ENCODE measurements around the gene WDR73.
"Not testable (repeated sequence)": the region's sequence is repeated elsewhere in the genome, so short reads cannot be mapped to it uniquely, and the experiment has no call there.

The WDR73 gene

GRCh38 chr15:84658080-84658787 lies 4.2 kb upstream of the WDR73 start, which contains the start of gene NMB:
Gene NMB (minus strand): TSS chr15:84658199. CDS start chr15:84658152, 47 bp downstream.
- DNase-seq (ENCODE audit: low read depth in 2 of 2, low spot score in 1 of 2): peak; percentile 43 to 73

DNA sequence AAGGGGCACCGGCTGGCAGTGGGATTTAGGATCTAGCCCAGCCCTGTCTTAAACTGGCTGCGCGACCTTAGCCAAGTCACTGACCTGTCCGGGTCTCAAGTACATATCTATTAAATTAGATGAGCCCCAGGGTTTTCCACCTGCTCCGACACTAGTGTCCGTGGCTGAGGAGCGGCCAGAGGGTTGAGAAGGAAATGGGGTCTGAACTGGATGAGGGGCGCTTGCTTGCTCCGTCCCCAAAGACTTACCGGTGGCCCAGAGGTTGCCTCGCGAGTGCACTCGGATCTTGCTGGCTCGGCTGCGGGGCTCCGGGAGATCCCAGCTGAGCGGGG lies 3.6 kb upstream of the WDR73 start:
- DNase-seq (ENCODE audit: low read depth in 2 of 2, low spot score in 1 of 2): no peak

GRCh38 chr15:84656972-84657371 lies 2.9 kb upstream of the WDR73 start:
- no peak for DNase-seq (ENCODE audit: low read depth in 2 of 2, low spot score in 1 of 2)

DNA sequence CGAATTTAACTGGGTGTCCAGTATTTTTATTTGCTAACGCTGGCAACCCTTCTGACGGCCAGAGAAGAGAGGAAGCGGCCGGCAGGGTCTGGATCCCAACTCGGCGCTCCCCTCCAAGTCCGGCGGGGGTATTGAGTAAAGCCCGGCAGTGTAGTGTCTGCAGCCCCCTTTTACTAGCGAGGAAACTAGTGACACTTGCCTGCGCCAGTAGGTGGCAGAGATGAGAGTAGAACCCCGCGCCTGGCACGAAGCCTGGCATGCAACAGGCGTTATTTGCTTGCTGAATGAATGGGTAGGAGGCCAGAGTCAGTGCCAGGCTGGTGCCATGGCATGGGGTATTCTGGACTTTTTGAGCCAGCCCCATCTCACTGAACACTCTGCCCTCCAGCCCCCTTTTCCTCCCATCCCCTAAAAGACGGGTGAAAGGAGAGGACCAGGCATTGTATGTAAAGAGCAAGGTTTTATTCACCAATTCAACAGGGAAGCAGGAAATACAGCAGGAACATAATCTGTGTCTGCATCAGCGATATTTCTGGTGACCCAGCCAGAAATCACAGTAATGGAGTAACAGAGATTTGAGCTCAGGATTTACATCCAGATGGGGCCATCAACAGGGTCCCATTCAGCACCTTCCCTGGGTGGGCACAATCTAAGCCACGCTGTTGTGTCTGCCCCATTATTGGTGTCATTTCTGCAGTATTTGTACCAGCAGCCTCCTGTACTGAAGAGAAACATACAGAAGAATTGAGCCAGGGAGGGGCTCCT lies 788 bp upstream of the WDR73 start:
- peak; percentile 55 to 62 for DNase-seq (ENCODE audit: low read depth in 2 of 2, low spot score in 1 of 2)

DNA sequence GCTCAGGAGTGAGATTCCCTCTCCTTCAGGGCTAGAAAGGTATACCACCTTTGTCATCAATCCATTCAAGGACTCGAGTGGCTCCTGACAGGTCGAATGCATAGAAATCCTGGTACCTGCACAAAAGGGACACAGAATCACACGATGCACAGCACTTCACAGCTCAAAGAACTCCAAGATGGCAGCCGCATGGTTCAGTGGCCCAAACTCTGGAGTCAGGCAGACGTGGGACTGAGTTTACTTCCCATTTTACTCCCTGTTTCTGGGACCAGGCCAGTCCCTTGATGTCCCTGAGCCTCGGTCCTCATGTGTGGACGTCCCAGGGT lies 536 bp downstream of the WDR73 start:
- DNase-seq (ENCODE audit: low read depth in 2 of 2, low spot score in 1 of 2): no peak

DNA sequence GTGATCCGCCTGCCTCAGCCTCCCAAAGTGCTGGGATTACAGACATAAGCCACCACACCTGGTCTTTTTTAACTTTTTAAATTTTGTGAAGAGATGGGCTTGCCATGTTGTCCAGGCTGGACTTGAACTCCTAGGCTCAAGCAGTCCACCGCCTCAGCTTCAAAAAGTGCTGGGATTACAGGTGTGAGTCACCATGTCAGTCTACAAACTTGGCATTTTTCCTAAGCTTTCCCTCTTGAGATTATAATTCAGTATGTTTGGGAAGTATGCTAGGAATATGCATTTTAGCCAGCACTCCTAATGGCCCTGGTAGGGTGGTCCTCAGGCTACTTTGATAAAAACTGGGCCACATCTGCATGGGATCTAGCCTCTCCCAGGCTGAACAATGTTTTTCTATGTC lies 4.4 kb downstream of the WDR73 start:
- no peak for DNase-seq (ENCODE audit: low read depth in 2 of 2, low spot score in 1 of 2)

GRCh38 chr15:84648539-84648938 lies 5.5 kb downstream of the WDR73 start:
- DNase-seq (ENCODE audit: low read depth in 2 of 2, low spot score in 1 of 2): no peak

DNA sequence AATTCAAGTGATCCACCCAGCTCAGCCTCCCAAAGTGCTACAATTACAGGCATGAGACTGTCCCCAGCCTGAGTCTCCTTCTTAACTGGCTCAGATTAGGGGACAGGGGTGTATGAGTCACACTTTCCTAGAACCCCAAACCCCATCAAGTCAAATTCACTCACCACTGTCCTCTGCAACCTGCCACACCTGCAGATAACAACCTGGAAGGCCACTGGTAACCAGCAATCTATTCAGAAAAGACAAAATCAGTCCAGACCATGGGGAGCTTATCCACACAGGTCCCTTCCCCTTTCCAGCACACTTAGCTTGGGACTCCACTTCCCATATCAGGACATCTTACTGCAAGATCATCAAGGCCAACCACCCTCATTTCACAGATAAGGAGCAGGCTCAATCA lies 6.4 kb downstream of the WDR73 start:
- no peak for DNase-seq (ENCODE audit: low read depth in 2 of 2, low spot score in 1 of 2)

- DNase-seq (ENCODE audit: low read depth in 2 of 2, low spot score in 1 of 2): no peak
Measured at GRCh38 chr15:84645997-84646396, 8.1 kb downstream of the WDR73 start.

GRCh38 chr15:84645496-84645895 lies 8.6 kb downstream of the WDR73 start:
- DNase-seq (ENCODE audit: low read depth in 2 of 2, low spot score in 1 of 2): no peak

GRCh38 chr15:84643838-84644237 lies 10.2 kb downstream of the WDR73 start:
- no peak for DNase-seq (ENCODE audit: low read depth in 2 of 2, low spot score in 1 of 2)

- DNase-seq (ENCODE audit: low read depth in 2 of 2, low spot score in 1 of 2): not testable (repeated sequence)
Measured at GRCh38 chr15:84642640-84643039, 11.4 kb downstream of the WDR73 start.

- DNase-seq (ENCODE audit: low read depth in 2 of 2, low spot score in 1 of 2): not testable (repeated sequence)
Measured at GRCh38 chr15:84641871-84642270, 12.2 kb downstream of the WDR73 start.

DNA sequence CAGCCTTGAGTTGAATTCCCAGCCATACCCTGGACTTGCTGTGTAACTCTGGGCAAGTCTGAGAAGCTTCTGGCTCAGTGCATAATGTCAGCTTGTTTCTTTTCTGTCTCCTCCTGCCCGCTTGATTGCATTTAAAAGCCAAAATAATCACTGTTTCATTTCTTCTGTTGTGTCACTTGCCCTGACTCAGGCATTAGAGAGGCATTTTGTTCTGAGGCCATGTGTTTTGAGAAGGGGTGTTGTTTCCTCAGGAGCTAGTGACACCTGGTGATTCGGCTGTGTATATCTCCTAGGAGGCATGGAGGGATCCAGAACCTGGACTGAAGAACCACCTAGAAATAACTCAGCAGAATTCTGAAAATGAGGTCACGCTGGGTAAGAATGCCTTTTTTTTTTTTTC lies 16.0 kb downstream of the WDR73 start:
- DNase-seq (ENCODE audit: low read depth in 2 of 2, low spot score in 1 of 2): no peak

- DNase-seq (ENCODE audit: low read depth in 2 of 2, low spot score in 1 of 2): no peak
Measured at GRCh38 chr15:84634228-84634837, 19.8 kb downstream of the WDR73 start.

DNA sequence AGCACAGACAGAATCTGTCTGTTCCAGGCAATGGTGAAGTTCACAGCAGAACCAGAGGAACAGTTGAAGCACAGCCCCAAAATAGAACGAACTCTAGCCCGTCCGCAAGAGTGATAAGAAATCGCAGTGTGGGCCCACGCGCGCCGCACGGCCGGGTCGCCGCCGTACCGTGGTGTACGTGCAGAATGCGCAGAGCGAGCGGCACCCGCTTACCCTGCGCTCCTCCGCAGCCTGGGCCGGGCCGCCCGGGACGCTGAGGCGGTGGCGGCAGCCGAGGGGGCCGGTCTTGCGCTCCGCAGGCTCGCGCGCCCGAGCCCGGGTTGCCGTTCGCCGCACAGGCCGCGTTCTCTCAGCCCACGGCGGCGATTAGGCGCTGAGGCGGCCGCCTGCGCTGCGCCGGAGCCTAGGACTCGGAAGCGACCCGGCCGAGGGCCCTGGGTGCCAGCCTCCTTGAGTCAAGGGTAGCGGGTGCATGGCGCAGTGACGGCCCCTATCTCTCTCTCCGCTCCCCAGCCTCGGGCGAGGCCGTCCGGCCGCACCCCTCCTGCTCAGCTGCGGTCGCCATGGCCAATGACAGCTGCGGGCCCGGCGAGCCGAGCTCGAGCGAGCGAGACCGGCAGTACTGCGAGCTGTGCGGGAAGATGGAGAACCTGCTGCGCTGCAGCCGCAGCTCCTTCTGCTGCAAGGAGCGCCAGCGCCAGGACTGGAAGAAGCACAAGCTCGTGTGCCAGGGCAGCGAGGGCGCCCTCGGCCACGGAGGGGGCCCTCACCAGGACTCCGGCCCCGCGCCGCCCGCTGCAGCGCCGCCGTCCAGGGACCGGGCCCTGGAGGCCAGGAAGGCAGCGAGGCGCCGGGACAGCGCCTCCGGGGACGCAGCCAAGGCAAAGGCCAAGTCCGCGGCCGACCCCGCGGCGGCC lies 20.5 kb downstream of the WDR73 start:
- peak; percentile 44 to 50 for DNase-seq (ENCODE audit: low read depth in 2 of 2, low spot score in 1 of 2)

DNA sequence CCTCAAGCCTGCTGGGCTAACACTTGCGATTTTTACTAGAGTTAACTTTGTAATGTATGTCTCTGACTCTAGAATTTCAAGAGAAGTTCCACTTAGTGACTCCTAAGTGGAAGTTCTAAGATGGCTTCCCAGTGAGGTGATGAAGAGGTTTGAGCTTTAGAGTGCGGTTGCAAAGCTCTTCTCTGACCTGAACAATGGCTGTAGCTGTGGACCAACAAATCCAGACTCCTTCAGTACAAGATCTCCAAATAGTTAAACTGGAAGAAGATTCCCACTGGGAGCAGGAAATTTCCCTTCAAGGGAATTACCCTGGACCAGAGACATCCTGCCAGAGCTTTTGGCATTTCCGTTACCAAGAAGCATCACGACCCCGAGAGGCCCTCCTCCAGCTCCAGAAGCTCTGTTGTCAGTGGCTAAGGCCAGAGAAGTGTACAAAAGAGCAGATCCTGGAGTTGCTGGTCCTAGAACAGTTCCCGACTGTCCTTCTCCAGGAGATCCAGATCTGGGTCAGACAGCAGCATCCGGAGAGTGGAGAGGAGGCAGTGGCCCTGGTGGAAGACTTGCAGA lies 22.3 kb downstream of the WDR73 start:
- DNase-seq (ENCODE audit: low read depth in 2 of 2, low spot score in 1 of 2): no peak

DNA sequence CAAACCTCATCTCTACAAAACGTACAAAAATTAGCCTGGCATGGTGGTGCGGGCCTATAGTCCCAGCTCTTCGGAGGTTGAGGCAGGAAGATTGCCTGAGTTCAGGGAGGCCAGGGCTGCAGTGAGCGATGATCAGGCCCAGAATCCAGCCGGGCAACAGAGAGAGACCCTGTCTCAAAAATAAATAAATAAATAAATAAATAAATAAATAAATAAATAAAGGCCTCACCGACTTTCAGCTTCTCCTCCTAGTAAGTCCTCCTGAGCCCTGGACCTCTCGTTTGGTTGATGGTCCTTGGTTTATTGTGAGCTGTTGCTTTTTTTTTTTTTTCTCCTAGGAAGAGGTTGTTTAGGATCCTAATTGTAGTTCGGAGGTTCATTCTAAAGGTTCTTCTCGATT lies 25.1 kb downstream of the WDR73 start:
- no peak for DNase-seq (ENCODE audit: low read depth in 2 of 2, low spot score in 1 of 2)

DNA sequence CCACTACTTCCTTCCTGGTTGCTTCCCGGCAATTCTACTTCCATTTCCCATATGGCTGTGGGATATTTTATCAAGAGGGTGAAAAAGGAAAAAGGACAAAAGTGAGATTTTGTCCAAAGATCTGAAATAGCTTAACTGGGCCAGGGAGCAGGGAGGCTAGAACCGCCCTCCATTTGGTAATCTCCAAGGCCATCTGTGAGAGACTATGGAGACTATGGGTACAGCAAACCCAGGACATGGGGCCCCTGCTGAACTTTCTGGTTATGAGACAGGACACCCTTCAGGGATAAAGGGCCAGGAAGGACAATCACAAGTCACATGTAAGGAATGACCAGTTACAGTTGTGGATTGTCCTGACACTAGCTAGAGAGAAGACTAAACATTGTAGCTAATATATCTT lies 29.0 kb downstream of the WDR73 start:
- DNase-seq (ENCODE audit: low read depth in 2 of 2, low spot score in 1 of 2): no peak

- DNase-seq (ENCODE audit: low read depth in 2 of 2, low spot score in 1 of 2): no peak
Measured at GRCh38 chr15:84624359-84624758, 29.7 kb downstream of the WDR73 start.

GRCh38 chr15:84621358-84621979 lies 32.6 kb downstream of the WDR73 start:
- DNase-seq (ENCODE audit: low read depth in 2 of 2, low spot score in 1 of 2): no peak
